ENCODE measurements around the gene RPP25L.

GRCh38 chr9:34642679-34643078 is 30.8 kb upstream of the RPP25L start:
- no peak for TF ChIP-seq TAF1 (IDR thresholded peaks at IDR 0.05; ENCODE audit: low read depth)
- TF ChIP-seq REST (IDR thresholded peaks at IDR 0.05; ENCODE audit: low read depth): no peak
- TF ChIP-seq USF1 (IDR thresholded peaks at IDR 0.05): peak; percentile 70
- TF ChIP-seq CEBPB (IDR thresholded peaks at IDR 0.05): no peak
- no peak for TF ChIP-seq MAX (IDR thresholded peaks at IDR 0.05)
- TF ChIP-seq TEAD4 (IDR thresholded peaks at IDR 0.05): no peak
- TF ChIP-seq CREB1 (IDR thresholded peaks at IDR 0.05; ENCODE audit: low read depth): no peak
- TF ChIP-seq EP300 (IDR thresholded peaks at IDR 0.05; ENCODE audit: borderline replicate concordance): no peak
- TF ChIP-seq EGR1 (IDR thresholded peaks at IDR 0.05): no peak
- TF ChIP-seq TCF12 (IDR thresholded peaks at IDR 0.05; ENCODE audit: low read depth): no peak
- TF ChIP-seq FOXM1 (IDR thresholded peaks at IDR 0.05; ENCODE audit: borderline replicate concordance, low read depth): no peak
- no peak for TF ChIP-seq YY1 (IDR thresholded peaks at IDR 0.05; ENCODE audit: low read depth)

Data from Ishikawa (cell line).